Neural crest cell (in vitro differentiated cells): ENCODE data around the gene ACSL3. TPM values are rescaled to one million over a fixed set of nuclear protein-coding genes. Genes with fewer than 3 reads are reported as not detected.

Experiments
- DNase-seq: peaks from one replicate; pipeline ENCODE4 v3.0.0; 2021; ENCODE audit warnings: low read depth, mixed read lengths, low spot score
- H3K27ac Mint-ChIP-seq: one replicate; pipeline ENCODE4 v1.8.0; 2021; ENCODE audit warnings: mild to moderate bottlenecking, mixed read lengths; ENCODE audit not compliant: unreplicated experiment
- H3K27me3 Mint-ChIP-seq: 2 replicates; pipeline ENCODE4 v1.8.0; 2021; ENCODE audit warnings: low read depth, mild to moderate bottlenecking, mixed read lengths
- H3K36me3 Mint-ChIP-seq: 2 replicates; pipeline ENCODE4 v1.8.0; 2021; ENCODE audit warnings: low read depth, mild to moderate bottlenecking, mixed read lengths
- H3K4me1 Mint-ChIP-seq: 2 replicates; pipeline ENCODE4 v1.8.0; 2021; ENCODE audit warnings: mixed read lengths
- H3K4me3 Mint-ChIP-seq: one replicate; pipeline ENCODE4 v1.8.0; 2021; ENCODE audit warnings: mild to moderate bottlenecking, mixed read lengths
- H3K9me3 Mint-ChIP-seq: 2 replicates; pipeline ENCODE4 v1.8.0; 2021; ENCODE audit warnings: mixed read lengths
- total RNA-seq: library from RNA; stranded (reverse); gene quantifications from 2 replicates; pipeline ENCODE4 v1.2.1, GENCODE V29; 2021
- TF ChIP-seq, protein P1 (sequence below): fragments of 200-600 bp; sonication (generic); conservative IDR thresholded peaks from 2 replicates; pipeline ENCODE4 v1.5.0; 2021; ENCODE audit warnings: antibody characterized with exemption, mild to moderate bottlenecking

ACSL3 gene
- total RNA-seq, 1 donor from 2014 or later, result 89.5 TPM

DNA sequence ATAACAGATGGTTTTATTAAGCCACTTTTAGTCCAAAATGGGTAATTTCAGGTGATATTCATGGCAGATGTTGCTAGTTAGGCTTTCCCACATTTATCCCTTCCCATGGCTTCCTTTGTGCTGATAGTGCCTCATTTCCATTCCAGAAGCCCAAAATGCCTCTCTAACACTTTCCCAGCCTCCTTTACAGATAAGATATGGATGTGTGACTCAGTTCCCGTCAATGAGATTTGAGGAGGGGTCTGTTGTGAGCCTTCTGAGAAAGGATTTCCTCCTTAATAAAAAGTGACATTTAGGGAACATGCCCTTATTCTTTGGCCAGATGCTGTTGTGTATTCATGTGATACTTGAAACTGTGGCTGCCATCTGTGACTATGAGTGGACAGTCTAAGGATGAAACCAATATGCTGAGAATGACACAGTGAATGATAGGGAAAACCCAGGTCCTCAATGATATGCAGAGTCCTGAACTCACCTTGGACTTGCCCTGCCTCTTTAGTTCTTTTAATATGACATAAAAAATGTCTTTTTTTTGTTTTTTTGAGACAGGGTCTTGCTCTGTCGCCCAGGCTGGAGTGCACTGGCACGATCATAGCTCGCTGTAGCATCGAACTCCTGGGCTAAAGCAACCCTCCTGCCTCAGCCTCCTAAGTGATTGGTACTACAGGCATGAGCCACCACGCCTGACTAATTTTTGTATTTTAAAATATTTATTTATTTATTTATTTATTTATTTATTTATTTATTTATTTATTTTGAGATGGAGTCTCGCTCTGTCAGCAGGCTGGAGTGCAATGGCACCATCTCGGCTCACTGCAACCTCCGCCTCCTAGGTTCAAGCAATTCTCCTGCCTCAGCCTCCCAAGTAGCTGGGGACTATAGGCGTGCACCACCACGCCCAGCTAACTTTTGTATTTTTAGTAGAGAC, 5.8 kb upstream of the ACSL3 start:
- Mint-ChIP-seq H3K27ac (no peak overlapping the region), H3K27me3 (no peaks in the 10 kb centered on the region), H3K4me3 (no peak overlapping the region), H3K4me1 (peaks cover 9% of the 10 kb centered on the region), H3K36me3 (no peaks in the 10 kb centered on the region), H3K9me3 (no peaks in the 10 kb centered on the region)
- TF ChIP-seq, protein P1, sequence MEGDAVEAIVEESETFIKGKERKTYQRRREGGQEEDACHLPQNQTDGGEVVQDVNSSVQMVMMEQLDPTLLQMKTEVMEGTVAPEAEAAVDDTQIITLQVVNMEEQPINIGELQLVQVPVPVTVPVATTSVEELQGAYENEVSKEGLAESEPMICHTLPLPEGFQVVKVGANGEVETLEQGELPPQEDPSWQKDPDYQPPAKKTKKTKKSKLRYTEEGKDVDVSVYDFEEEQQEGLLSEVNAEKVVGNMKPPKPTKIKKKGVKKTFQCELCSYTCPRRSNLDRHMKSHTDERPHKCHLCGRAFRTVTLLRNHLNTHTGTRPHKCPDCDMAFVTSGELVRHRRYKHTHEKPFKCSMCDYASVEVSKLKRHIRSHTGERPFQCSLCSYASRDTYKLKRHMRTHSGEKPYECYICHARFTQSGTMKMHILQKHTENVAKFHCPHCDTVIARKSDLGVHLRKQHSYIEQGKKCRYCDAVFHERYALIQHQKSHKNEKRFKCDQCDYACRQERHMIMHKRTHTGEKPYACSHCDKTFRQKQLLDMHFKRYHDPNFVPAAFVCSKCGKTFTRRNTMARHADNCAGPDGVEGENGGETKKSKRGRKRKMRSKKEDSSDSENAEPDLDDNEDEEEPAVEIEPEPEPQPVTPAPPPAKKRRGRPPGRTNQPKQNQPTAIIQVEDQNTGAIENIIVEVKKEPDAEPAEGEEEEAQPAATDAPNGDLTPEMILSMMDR, result no peak
- no peak for DNase-seq

DNA sequence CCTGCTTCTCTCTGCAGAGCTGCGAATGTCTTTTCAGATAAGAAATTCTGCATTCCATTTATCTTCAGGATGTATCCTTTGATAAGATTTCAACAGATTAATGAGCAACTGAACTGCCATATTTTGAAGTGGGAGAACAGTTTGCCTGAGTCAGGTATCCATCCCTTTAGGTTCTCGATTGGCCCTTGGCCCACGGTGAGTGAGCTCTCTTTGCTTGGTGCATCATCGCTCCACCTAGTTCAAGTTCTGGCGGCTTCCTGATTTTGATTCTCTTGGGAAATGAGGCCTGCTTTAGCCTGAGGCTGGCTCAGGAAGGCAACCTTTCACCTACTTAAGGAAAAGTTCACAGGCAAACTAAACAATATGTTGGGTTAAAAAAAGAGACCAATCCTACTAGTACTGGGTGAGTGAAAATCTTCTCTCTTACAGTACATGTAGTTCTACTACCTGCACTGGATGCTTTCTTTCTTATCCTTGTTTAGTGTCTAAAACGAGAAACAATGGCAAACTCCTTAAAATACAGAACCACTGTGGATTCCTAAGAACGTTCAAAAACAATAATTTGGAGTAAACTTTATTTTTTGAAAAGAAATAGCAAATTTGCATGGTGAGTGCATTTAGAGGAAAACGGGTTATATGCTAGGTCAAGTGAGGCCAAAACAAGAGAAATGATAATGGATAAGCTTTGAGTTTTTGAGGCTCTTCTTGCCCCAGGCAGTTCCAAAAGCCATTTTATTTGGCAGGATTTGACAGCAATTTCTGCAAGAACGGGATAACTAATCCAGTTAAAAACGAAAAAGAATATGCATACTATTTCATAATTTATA, 837 bp upstream of the ACSL3 start:
- peak overlapping the region; percentile 66 for H3K27ac Mint-ChIP-seq
- H3K36me3 Mint-ChIP-seq, result no peaks in the 10 kb centered on the region
- H3K9me3 Mint-ChIP-seq, result no peaks in the 10 kb centered on the region
- peaks cover 9% of the 10 kb centered on the region for H3K4me1 Mint-ChIP-seq
- peak overlapping the region; percentile 86 for H3K4me3 Mint-ChIP-seq
- H3K27me3 Mint-ChIP-seq, result no peaks in the 10 kb centered on the region
- no peak for DNase-seq
- TF ChIP-seq, protein P1, result no peak

DNA sequence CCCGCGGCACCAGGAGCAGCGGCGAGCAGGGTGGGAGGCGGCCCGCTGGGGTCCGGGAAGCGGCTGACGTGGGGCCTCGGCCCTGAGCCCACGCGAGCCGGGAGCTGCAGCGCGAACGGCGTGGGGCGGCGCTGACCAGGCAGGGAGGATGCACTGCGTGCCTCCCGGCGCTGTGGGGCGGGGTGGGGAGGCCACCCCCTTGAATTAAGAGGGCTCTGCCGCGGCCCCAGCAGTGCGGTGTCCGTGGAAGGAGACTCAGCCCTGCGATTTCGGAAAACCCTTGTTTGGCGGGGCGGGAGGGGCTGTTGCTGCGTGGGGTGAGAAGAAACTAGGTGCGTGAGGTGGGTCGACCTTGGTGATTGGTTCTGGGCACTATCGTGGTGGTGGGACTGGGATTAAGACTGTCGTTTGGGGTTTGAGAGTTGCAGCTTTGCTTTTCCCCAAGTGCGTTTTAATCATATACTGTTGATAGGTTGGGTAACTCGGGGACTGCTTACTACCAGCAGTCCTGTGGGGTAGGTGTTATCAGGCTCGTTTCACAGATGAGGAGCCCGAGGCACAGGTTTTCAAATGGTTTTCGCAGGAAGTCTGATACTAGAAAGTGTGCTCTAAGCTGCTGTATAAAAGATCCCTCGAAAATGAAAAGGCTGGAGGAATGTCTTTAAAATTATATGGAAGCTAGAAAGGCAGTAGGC, 722 bp downstream of the ACSL3 start:
- no peaks in the 10 kb centered on the region for H3K36me3 Mint-ChIP-seq
- peak overlapping the region; percentile 93 for H3K27ac Mint-ChIP-seq
- H3K9me3 Mint-ChIP-seq, result no peaks in the 10 kb centered on the region
- no peak overlapping the region for H3K4me3 Mint-ChIP-seq
- peaks cover 18% of the 10 kb centered on the region for H3K4me1 Mint-ChIP-seq
- H3K27me3 Mint-ChIP-seq, result no peaks in the 10 kb centered on the region
- TF ChIP-seq, protein P1, result no peak
- no peak for DNase-seq

DNA sequence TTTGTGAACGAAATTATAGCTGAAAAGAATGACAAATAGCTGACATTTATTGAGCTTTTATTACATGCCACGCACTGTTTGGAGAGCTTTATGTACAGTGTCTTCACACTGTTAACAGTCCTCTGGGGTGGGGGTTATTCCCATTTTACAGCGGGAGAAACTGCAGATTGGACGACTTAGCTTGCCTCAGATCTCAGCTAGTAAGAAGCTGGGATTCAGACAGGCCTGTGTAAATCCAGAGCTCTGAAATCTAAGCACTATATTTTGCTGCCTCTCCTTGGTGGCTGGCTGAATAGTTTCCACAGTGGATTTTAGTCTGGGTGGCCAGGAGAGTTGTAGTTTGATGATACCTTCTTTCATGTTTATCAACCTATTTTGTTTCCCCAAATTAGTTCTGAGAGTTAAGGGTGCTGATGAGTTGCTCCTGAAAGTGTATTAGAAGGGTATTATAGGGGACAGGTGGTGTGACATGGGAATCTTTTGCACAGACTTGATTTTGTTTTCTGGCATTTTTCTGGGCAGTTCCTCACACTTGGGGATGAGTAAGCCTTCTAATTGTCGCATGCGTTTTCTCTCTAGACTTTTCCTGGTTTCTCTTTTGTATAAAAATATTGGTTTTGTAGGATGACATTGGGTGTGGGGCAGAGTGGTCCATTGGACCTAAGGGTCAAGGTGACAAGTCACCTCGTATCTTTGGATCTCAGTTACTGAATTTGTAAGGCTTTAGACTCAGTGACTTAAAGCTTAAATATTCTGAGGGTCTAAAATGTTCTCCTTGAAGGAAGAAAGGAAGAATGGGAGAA, 1.5 kb downstream of the ACSL3 start:
- Mint-ChIP-seq H3K36me3 (no peaks in the 10 kb centered on the region), H3K4me1 (peaks cover 22% of the 10 kb centered on the region), H3K27me3 (no peaks in the 10 kb centered on the region), H3K27ac (peak overlapping the region; percentile 93), H3K4me3 (no peak overlapping the region), H3K9me3 (no peaks in the 10 kb centered on the region)
- TF ChIP-seq, protein P1, result no peak
- no peak for DNase-seq
